HCT116 (cell line): ENCODE results near the gene BMP7. TPM values are rescaled to one million over a fixed set of nuclear protein-coding genes. Genes with fewer than 3 reads are reported as not detected.

Experiments used
- ATAC-seq: fragments of 200-7000 bp; cut with Tn5 transposase; 2 replicates; pipeline ENCODE4 v1.9.1; 2020; ENCODE audit warnings: mild to moderate bottlenecking, moderate library complexity
- BruUV-seq: library from RNA; stranded (reverse); fragments of 400-500 nt; replicated peaks from 2 replicates; lab custom pipeline; 2021; lab: Mats Ljungman, UMichigan
- CTCF ChIA-PET: fragments of 300-600 bp; sonication (Branson Sonifier 250); formaldehyde crosslinking; loops from one replicate; lab custom pipeline; 2021; ENCODE audit warnings: antibody characterized with exemption; lab: Charles Lee
- POLR2A ChIA-PET: fragments of 300-600, 350-600 bp; sonication (Branson Sonifier 250); formaldehyde crosslinking; loops from one replicate; lab custom pipeline; 2021; ENCODE audit warnings: antibody characterized with exemption; lab: Charles Lee
- RAD21 ChIA-PET, 2 experiments: fragments of 300-600 bp; sonication (Branson Sonifier 250); formaldehyde crosslinking; loops; one replicate each; lab custom pipeline; 2023; ENCODE audit warnings: low total read pairs in 2 of 2; ENCODE audit not compliant: uncharacterized antibody in 2 of 2, unreplicated experiment in 2 of 2, low non-redundant PET in 1 of 2; lab: Charles Lee
- DNase-seq: peaks from one replicate; pipeline ENCODE4 v3.0.0-alpha.2; 2010; ENCODE audit warnings: low read depth, low spot score
- H2AFZ ChIP-seq: fragments of 200-600 bp; shearing (Covaris generic), sonication (generic); 2 replicates; pipeline ENCODE4 v1.6.1; 2017; ENCODE audit warnings: low read depth, mixed run types, mixed read lengths, antibody characterized with exemption, low read length; ENCODE audit not compliant: poor library complexity, severe bottlenecking
- H3K27ac ChIP-seq: 2 replicates; pipeline ENCODE4 v1.5.1; 2012; ENCODE audit warnings: low read depth, low read length
- H3K27me3 ChIP-seq: fragments of 200-600 bp; sonication (generic); 2 replicates; pipeline ENCODE4 v1.6.1; 2016; ENCODE audit warnings: mixed run types, low read length, mixed read lengths; ENCODE audit not compliant: insufficient read depth
- H3K36me3 ChIP-seq, 2 experiments: fragments of 200-500 bp in 1 of 2; fragments of 200-600 bp in 1 of 2; sonication (Bioruptor generic) in 1 of 2; sonication (generic) in 1 of 2; 2 replicates each; pipeline versions ENCODE4 v1.5.1 to v1.6.1; 2014 to 2016; ENCODE audit warnings: low read length in 2 of 2, inconsistent platforms in 1 of 2, mixed read lengths in 1 of 2, mixed run types in 1 of 2; ENCODE audit not compliant: insufficient read depth in 2 of 2, control insufficient read depth in 1 of 2
- H3K4me1 ChIP-seq, 2 experiments: fragments of 200-600 bp in 1 of 2; sonication (generic) in 1 of 2; 2 replicates each; pipeline versions ENCODE4 v1.5.1 to v1.6.1; 2012 to 2017; ENCODE audit warnings: low read length in 2 of 2, inconsistent platforms in 1 of 2, mild to moderate bottlenecking in 1 of 2, mixed read lengths in 1 of 2, mixed run types in 1 of 2, moderate library complexity in 1 of 2; ENCODE audit not compliant: insufficient read depth in 2 of 2, control insufficient read depth in 1 of 2
- H3K4me2 ChIP-seq: fragments of 200-600 bp; sonication (generic); 2 replicates; pipeline ENCODE4 v1.6.1; 2017; ENCODE audit warnings: mixed run types, low read length, mixed read lengths
- H3K4me3 ChIP-seq, 2 experiments: fragments of 200-600 bp in 1 of 2; sonication (generic) in 1 of 2; replicated peaks in 1 of 2; 2 replicates each; pipeline ENCODE4 v1.5.1; 2011 to 2016; ENCODE audit warnings: low read length in 2 of 2, control low read depth in 1 of 2, low read depth in 1 of 2, mild to moderate bottlenecking in 1 of 2, mixed read lengths in 1 of 2, mixed run types in 1 of 2
- H3K79me2 ChIP-seq: fragments of 200-600 bp; sonication (generic); 2 replicates; pipeline ENCODE4 v1.6.1; 2017; ENCODE audit warnings: mild to moderate bottlenecking, mixed run types, low read length, moderate library complexity, mixed read lengths; ENCODE audit not compliant: insufficient read depth
- H3K9ac ChIP-seq: fragments of 200-600 bp; sonication (generic); 2 replicates; pipeline ENCODE4 v1.6.1; 2016; ENCODE audit warnings: low read length, mixed read lengths
- H3K9me2 ChIP-seq: fragments of 200-600 bp; sonication (generic), shearing (Covaris generic); 2 replicates; pipeline ENCODE4 v1.6.1; 2017; ENCODE audit warnings: mixed run types, mild to moderate bottlenecking, moderate library complexity; ENCODE audit not compliant: insufficient read depth
- H3K9me3 ChIP-seq, 2 experiments: fragments of 200-500 bp in 1 of 2; fragments of 200-600 bp in 1 of 2; sonication (Bioruptor generic) in 1 of 2; sonication (generic) in 1 of 2; 2 replicates each; pipeline ENCODE4 v1.6.1; 2014 to 2017; ENCODE audit warnings: low read length in 2 of 2, mixed read lengths in 2 of 2, inconsistent platforms in 1 of 2, low read depth in 1 of 2, mild to moderate bottlenecking in 1 of 2, mixed run types in 1 of 2, moderate library complexity in 1 of 2; ENCODE audit not compliant: control insufficient read depth in 1 of 2, insufficient read depth in 1 of 2
- H4K20me1 ChIP-seq: fragments of 200-600 bp; sonication (generic), shearing (Covaris generic); 2 replicates; pipeline ENCODE4 v1.6.1; 2017; ENCODE audit warnings: mixed run types, mild to moderate bottlenecking, moderate library complexity; ENCODE audit not compliant: insufficient read depth
- CBX3 ChIP-seq: IDR thresholded peaks from 2 replicates; pipeline ENCODE4 v1.6.1; 2012; ENCODE audit warnings: low read depth
- CEBPB ChIP-seq: IDR thresholded peaks from 2 replicates; pipeline ENCODE4 v1.6.1; 2012; ENCODE audit warnings: low read depth
- EGR1 ChIP-seq: IDR thresholded peaks from 2 replicates; pipeline ENCODE4 v1.6.1; 2012; ENCODE audit warnings: low read depth
- EZH2 ChIP-seq: fragments of 200-600 bp; sonication (generic); IDR thresholded peaks from 2 replicates; pipeline ENCODE4 v1.6.1; 2017; ENCODE audit warnings: antibody characterized with exemption, mixed run types
- EZH2phosphoT487 ChIP-seq: fragments of 200-600 bp; IDR thresholded peaks from 2 replicates; pipeline ENCODE4 v1.6.1; 2018; ENCODE audit warnings: antibody characterized with exemption, borderline replicate concordance
- JUND ChIP-seq: IDR thresholded peaks from 2 replicates; pipeline ENCODE4 v1.6.1; 2012
- POLR2A ChIP-seq: IDR thresholded peaks from 2 replicates; pipeline ENCODE4 v1.7.0; 2011; ENCODE audit warnings: borderline replicate concordance; ENCODE audit not compliant: insufficient read depth, insufficient read length; ENCODE audit errors: extremely low read depth
- POLR2AphosphoS5 ChIP-seq: IDR thresholded peaks from 2 replicates; pipeline ENCODE4 v1.6.1; 2011; ENCODE audit warnings: mild to moderate bottlenecking, low read depth, low read length, moderate library complexity
- SIN3A ChIP-seq: IDR thresholded peaks from 2 replicates; pipeline ENCODE4 v1.6.1; 2012; ENCODE audit warnings: low read depth
- SP1 ChIP-seq: IDR thresholded peaks from 2 replicates; pipeline ENCODE4 v1.6.1; 2012; ENCODE audit warnings: low read depth
- TCF7L2 ChIP-seq: IDR thresholded peaks from 2 replicates; pipeline ENCODE4 v1.7.0; 2011; ENCODE audit warnings: borderline replicate concordance, inconsistent platforms; ENCODE audit not compliant: insufficient read depth, insufficient read length; ENCODE audit errors: extremely low read depth
- ZFX ChIP-seq: fragments of 450-650 bp; IDR thresholded peaks from 2 replicates; pipeline ENCODE4 v1.6.1; 2017
- ZNF274 ChIP-seq: fragments of 200-500 bp; sonication (Bioruptor generic); IDR thresholded peaks from 2 replicates; pipeline ENCODE4 v1.6.1; 2014; ENCODE audit warnings: mild to moderate bottlenecking, low read depth, low read length, inconsistent platforms
- intact Hi-C: fragments of 100-400 bp; cut with micrococcal nuclease; formaldehyde crosslinking; loops from 2 replicates; pipeline ENCODE4 v1.10.0; 2022
- total RNA-seq: library from RNA; stranded (reverse); gene quantifications from one replicate; pipeline ENCODE4 v1.2.1, GENCODE V29; 2021; ENCODE audit not compliant: unreplicated experiment
- TF ChIP-seq, protein P1 (sequence below): IDR thresholded peaks from 2 replicates; pipeline ENCODE4 v1.6.1; 2012
- TF ChIP-seq, protein P2 (sequence below), 3 experiments: fragments of 200-600 bp in 1 of 3; sonication (generic) in 1 of 3; IDR thresholded peaks in 2 of 3; conservative IDR thresholded peaks in 1 of 3; 2 replicates each; pipeline ENCODE4 v1.5.1; 2012 to 2017; ENCODE audit warnings: low read depth in 2 of 3, low read length in 2 of 3, antibody characterized with exemption in 1 of 3, borderline replicate concordance in 1 of 3, control low read depth in 1 of 3, mild to moderate bottlenecking in 1 of 3, mixed read lengths in 1 of 3, mixed run types in 1 of 3, moderate library complexity in 1 of 3; ENCODE audit not compliant: insufficient read depth in 1 of 3
- TF ChIP-seq, protein P3 (sequence below): IDR thresholded peaks from 2 replicates; pipeline ENCODE4 v1.6.1; 2012; ENCODE audit warnings: low read depth

The BMP7 gene
- total RNA-seq, 1 experiment from 2014 or later, result 7.0 TPM

DNA sequence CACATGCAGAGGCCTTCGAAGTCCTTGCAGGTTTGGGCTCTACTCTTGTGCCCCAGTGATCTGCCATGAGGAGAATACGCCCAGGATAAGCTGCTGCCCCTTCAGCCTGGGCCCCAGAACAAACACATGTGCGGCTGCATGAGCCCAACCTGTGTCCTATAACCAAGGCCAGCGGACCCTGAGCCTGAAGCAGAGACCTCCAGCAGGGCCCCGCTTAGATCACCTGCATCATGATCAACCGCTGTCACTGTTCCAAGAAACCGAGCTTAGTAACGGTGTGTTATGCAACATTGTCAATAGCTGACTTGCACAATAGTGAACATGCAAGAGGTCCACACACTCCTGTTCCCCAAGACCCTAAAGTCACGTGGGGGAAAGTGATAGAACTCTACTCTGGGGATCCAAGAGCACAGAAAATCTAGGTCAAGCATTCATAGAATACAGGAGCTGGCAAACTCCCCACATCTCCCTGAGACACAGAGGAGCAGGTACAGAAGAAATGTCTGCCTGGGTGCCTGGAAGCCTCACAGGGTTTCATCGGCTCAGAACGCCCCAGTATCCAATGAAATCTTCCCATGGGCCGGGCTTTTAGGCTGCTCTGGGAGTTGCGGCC, 136.2 kb downstream of the BMP7 start:
- Histone ChIP-seq H3K4me2 (no peak overlapping the region), H3K36me3 (no peaks in the 10 kb centered on the region), H2AFZ (no peak overlapping the region), H3K9ac (no peak overlapping the region), H3K79me2 (no peaks in the 10 kb centered on the region), H4K20me1 (no peaks in the 10 kb centered on the region), H3K9me3 (no peaks in the 10 kb centered on the region), H3K9me2 (no peaks in the 10 kb centered on the region), H3K4me3 (no peak overlapping the region), H3K27ac (no peak overlapping the region), H3K4me1 (no peaks in the 10 kb centered on the region), H3K27me3 (0 out of 2 replicates have a peak, but pooled peaks cover 4% of the 10 kb centered on the region)
- ATAC-seq, result no peak
- CTCF ChIA-PET, result no interaction called here
- intact Hi-C loops, result no loop called here
- RAD21 ChIA-PET, result no interaction called here
- no TSS peak for BruUV-seq
- POLR2A ChIA-PET, result interaction anchor here (0.5 kb wide), 1 partner anchor 149 kb away, joined by 4 read pairs; no protein-coding TSS in a partner anchor
- TF ChIP-seq CBX3, result no peak
- no peak for TF ChIP-seq SP1
- TF ChIP-seq, protein P1, sequence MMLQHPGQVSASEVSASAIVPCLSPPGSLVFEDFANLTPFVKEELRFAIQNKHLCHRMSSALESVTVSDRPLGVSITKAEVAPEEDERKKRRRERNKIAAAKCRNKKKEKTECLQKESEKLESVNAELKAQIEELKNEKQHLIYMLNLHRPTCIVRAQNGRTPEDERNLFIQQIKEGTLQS, result no peak
- TF ChIP-seq, protein P2, sequence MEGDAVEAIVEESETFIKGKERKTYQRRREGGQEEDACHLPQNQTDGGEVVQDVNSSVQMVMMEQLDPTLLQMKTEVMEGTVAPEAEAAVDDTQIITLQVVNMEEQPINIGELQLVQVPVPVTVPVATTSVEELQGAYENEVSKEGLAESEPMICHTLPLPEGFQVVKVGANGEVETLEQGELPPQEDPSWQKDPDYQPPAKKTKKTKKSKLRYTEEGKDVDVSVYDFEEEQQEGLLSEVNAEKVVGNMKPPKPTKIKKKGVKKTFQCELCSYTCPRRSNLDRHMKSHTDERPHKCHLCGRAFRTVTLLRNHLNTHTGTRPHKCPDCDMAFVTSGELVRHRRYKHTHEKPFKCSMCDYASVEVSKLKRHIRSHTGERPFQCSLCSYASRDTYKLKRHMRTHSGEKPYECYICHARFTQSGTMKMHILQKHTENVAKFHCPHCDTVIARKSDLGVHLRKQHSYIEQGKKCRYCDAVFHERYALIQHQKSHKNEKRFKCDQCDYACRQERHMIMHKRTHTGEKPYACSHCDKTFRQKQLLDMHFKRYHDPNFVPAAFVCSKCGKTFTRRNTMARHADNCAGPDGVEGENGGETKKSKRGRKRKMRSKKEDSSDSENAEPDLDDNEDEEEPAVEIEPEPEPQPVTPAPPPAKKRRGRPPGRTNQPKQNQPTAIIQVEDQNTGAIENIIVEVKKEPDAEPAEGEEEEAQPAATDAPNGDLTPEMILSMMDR (IDR thresholded peaks at IDR 0.05 in 2 of 3, conservative IDR thresholded peaks at IDR 0.05 in 1 of 3; ENCODE audit: borderline replicate concordance in 1 of 3, insufficient read depth in 1 of 3, low read depth in 2 of 3, low read length in 2 of 3), result no peak
- no peak for TF ChIP-seq EZH2phosphoT487
- no peak for TF ChIP-seq POLR2A
- TF ChIP-seq EZH2, result no peak
- no peak for TF ChIP-seq EGR1
- no peak for TF ChIP-seq JUND
- TF ChIP-seq CEBPB, result no peak
- no peak for TF ChIP-seq ZNF274
- TF ChIP-seq SIN3A, result no peak
- TF ChIP-seq ZFX, result no peak
- TF ChIP-seq TCF7L2, result no peak
- TF ChIP-seq, protein P3, sequence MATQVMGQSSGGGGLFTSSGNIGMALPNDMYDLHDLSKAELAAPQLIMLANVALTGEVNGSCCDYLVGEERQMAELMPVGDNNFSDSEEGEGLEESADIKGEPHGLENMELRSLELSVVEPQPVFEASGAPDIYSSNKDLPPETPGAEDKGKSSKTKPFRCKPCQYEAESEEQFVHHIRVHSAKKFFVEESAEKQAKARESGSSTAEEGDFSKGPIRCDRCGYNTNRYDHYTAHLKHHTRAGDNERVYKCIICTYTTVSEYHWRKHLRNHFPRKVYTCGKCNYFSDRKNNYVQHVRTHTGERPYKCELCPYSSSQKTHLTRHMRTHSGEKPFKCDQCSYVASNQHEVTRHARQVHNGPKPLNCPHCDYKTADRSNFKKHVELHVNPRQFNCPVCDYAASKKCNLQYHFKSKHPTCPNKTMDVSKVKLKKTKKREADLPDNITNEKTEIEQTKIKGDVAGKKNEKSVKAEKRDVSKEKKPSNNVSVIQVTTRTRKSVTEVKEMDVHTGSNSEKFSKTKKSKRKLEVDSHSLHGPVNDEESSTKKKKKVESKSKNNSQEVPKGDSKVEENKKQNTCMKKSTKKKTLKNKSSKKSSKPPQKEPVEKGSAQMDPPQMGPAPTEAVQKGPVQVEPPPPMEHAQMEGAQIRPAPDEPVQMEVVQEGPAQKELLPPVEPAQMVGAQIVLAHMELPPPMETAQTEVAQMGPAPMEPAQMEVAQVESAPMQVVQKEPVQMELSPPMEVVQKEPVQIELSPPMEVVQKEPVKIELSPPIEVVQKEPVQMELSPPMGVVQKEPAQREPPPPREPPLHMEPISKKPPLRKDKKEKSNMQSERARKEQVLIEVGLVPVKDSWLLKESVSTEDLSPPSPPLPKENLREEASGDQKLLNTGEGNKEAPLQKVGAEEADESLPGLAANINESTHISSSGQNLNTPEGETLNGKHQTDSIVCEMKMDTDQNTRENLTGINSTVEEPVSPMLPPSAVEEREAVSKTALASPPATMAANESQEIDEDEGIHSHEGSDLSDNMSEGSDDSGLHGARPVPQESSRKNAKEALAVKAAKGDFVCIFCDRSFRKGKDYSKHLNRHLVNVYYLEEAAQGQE, result no peak
- TF ChIP-seq POLR2AphosphoS5, result no peak
- no peak for DNase-seq
